ENCODE data around the gene APPL2.
"Not testable (repeated sequence)": the region's sequence is repeated elsewhere in the genome, so short reads cannot be mapped to it uniquely, and the experiment has no call there.

Gene APPL2

GRCh38 chr12:105235732-105236476 is at the start of gene APPL2:
APPL2 (minus strand) TSS chr12:105236174; CDS start chr12:105236012, 162 bp downstream.
- peak; percentile 98 for DNase-seq

- DNase-seq: no peak
Observed at GRCh38 chr12:105285378-105285777, 49.4 kb upstream of the APPL2 start.

DNA sequence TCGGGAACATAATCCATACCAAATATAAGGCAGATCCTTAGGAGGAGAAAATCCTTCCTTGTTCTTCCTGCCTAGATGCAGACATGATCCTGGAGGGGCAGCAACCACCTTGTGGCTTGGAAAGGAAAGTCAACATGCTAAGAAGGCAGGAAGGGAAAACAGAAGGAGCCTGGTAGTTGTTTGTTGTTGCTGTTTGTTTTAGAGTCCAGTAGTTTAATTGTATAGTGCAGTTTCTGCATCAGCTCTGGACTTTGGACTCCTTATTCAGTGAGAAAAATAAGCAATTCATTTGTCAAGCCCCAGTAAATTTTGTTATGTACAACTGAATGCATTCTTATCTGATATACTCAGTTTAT is 45.7 kb upstream of the APPL2 start:
- DNase-seq: peak; percentile 73

- DNase-seq: peak; percentile 35
Observed at GRCh38 chr12:105280966-105281693, 45.2 kb upstream of the APPL2 start.

DNA sequence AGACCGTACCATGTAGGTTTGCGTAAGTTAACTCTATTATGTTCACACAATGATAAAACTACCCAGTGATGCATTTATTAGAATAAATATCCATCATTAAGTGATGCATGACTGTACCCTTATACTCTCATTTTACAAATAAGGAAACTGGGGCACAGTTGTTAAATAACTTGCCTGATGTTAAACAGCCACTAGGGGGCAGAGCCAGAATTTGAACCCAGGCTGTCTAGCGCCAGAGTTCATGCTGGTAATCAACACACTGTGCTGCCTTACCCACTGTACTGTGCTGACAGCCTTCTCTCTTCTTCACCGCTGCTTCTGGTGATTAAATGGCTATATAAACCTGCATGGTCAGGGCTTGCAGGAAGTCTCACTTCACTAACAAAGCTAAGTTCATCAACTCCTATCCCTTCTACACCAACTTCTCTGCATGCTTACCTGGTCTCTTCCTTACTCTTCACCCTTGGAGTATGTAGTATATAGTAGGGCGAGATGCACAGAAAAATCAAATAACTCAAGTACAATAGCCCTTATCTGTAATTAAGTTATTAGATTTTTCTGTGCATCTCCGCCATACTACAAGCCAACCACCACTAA is 43.6 kb upstream of the APPL2 start:
- DNase-seq: peak; percentile 53

DNA sequence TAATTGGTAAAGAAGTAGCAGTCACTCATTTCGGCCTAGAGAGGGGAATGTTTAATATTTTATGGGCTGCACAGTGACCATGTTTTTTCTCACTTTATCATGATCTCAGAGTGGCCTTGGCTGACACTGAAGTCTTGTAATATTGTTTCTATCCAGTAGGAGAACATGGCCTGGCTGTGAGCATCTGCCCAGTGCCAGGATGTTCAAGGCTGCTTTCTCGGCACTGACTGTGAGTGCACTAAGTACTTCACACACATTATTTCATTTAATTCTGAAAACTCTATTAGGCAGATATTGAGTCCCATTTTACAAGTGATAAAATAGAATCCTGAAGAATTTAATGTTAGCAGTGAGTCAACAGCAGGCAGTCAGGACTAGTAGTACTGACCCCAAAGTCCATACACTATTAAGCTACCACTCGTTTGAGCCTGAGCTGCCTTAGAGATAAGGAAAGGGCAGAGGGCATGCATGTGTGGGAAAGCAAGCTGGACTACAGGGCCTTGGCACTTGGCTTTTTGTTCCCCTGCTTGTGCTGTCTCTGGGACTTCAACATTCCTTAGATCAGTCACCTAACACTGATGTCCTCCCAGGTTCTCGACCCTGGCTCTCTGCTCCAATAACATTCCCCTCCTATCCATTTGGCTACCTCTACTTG is 42.2 kb upstream of the APPL2 start:
- peak; percentile 41 for DNase-seq

DNA sequence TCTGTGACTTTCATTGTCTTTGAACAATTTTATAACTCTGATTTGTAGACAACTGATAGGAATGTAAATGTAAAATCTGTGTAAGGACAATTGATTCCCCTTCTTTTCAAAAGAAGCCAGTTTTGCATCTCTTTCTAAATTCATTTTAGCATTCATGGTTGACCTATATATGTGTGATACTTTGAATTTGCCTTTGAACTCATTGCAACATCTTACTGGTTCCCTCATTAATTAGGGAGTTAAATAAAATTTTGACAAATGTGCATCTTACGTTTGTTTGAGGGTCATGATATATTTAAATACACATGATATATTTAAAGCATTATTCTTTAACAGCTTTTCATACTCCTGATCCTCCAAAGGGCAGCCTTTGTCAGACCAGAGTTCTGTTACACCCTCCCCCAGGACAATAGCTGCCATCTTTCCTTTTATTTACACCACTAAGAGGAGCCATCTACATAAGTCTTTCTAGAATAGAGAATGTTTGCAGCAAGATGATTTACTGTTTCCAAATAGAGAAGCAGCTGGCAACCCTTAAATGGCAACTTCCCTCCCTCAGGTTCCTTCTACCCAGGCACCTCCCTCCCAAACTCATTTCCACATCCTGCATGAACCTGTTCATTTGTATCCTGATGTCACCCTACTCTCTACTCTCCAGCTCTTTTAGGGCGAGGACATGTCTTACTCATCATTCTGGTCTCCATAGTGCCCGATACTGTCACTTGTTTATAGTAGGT is 40.2 kb upstream of the APPL2 start:
- DNase-seq: peak; percentile 49

DNA sequence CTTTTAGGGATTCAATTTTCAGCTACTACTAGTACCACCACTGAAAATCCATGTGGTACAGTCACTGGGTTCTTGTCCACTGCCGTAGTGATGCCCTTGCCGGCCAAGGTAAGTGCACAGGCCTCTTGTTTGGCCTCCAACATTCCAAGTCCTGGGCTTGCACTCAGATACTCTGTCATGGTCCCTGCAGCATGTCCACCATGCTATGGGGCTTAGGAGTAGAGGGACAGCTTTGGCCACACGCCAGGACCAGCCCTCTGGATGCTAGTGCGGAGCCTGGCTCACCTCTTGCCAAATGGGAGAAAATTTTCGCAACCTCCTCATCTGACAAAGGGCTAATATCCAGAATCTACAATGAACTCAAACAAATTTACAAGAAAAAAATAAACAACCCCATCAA is 38.6 kb upstream of the APPL2 start:
- DNase-seq: no peak

DNA sequence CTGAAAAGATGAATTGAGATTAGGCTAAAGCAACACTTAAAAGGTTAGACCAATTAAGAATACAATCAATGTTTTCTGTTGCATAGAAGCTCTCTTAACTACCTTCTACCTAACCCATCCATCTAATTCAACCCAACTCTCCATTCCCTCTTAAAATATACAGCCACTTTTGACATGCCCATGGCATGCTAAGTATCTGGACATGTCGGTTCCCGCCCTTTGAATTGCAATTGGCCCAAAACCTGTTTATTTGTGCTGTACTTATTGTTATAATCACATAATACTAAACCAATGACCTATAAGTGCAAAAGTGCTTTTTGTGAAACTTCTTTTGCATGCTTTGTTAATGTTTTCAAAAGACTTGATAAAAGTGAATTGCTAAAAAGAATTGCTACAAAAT is 37.6 kb upstream of the APPL2 start:
- no peak for DNase-seq

- DNase-seq: no peak
Observed at GRCh38 chr12:105272814-105273416, 36.9 kb upstream of the APPL2 start.

GRCh38 chr12:105272152-105272551 is 36.2 kb upstream of the APPL2 start:
- no peak for DNase-seq

DNA sequence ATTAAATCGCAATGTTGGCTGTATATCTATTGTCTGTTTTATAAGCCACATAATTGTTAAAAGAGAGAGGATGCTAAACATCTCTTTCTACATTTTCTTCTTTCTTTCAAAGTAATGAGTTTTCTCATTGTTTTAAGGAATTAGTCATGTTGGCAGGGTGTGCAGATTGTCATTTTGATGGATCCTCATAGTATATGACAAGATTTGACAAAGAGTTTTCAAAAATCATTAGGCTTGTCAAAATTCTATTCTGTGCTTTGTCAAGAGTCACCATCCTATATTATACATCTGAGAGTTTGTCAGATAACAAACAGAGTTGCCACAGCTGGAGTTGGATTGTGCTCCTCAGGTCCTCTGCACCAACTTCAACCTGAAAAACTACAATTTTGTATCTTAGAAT is 35.4 kb upstream of the APPL2 start:
- DNase-seq: no peak

DNA sequence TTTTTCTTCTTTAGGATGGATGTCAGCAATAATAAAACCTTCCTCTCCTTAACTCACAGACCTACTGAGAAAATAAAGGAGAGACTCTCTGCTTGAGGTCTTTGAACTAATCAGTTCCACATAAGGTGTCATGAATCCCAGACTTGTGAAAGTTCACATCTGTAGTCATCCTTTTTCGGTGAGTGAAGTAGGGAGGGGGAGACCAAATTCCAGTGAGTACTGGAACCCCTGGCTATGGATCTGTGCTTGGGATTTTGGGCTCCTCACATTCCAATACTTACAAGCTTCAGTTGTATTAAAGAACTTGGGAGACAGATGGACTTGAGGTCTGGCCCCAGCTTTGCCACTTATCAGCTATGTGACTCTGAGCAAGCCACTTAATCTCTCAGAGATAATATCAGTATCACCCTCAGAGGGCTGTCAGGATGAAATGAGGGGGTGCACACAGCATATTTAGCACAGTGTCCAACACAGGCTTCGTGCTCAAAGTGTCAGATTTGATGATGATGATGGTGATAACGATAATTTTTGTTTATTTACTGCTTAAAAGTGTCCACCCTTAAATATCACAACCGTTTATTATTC is 34.8 kb upstream of the APPL2 start:
- no peak for DNase-seq

- no peak for DNase-seq
Observed at GRCh38 chr12:105267711-105268110, 31.7 kb upstream of the APPL2 start.

DNA sequence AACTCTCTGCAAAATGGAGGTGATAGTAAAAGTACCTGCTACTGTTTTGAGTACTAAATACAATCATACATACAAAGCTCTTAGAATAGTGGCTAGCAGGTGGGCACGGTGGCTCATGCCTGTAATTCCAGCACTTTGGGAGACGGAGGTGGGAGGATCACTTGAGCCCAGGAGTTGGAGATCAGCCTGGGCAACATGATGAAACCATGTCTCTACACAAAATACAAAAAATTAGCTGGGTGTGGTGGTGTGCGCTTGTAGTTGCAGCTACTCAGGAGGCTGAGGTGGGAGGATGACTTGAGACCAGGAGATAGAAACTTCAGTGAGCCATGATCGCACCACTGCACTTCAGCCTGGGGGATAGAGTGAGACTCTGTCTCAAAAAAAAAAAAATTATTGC is 28.8 kb upstream of the APPL2 start:
- DNase-seq: no peak

GRCh38 chr12:105262461-105263184 is 26.6 kb upstream of the APPL2 start:
- no peak for DNase-seq

DNA sequence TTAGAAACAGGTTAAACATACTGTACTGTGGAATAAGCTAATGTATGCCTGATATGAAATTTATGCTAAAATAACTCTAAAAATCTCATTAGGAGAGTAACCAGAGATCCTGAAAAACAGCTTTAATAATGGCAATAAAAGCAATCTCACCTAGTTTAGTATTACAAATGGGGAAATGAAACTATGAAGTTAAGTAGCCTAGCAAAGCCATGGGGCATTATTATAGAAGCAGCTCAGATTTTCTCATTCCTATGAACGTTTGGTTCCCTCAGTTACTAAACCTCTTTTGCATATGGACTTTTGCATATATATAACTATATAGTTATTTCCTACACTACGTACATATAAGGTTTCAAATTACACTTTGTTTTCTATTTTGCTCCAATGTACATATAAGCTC is 25.0 kb upstream of the APPL2 start:
- DNase-seq: no peak

- DNase-seq: no peak
Observed at GRCh38 chr12:105259226-105259625, 23.3 kb upstream of the APPL2 start.

GRCh38 chr12:105257321-105257728 is 21.4 kb upstream of the APPL2 start:
- no peak for DNase-seq

DNA sequence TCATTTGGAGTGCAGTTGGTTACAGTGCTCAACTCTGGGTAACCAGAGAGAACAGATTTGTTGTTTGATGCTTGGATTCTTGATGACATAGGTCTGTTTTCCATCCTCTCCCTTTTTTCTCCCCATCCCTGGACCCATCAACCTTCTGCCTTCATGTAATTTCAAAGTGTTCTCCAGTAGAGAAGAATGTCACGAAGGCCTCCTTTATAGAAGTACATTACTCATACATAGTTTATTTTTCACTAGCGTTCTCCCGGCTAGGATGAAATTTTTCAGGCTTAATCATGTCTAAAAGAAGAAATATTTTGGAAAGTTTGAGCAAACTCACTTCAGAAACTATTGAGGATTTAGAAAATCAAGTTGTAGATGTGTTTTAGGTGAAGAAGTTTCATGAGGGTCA is 20.9 kb upstream of the APPL2 start:
- no peak for DNase-seq

- DNase-seq: not testable (repeated sequence)
Observed at GRCh38 chr12:105256431-105256830, 20.5 kb upstream of the APPL2 start.

Data from DMS53 (cell line).